GM13976 (cell line): Measurements from ENCODE around the gene KIDINS220.
A peak's percentile ranks its signal among the peaks of the same experiment; 100 is the strongest.

ENCODE experiments used
- DNase-seq: peaks from one replicate; pipeline ENCODE4 v3.0.0; 2012; ENCODE audit warnings: low spot score
- CTCF ChIP-seq: IDR thresholded peaks from 2 replicates; pipeline ENCODE4 v1.5.1; 2012; ENCODE audit warnings: borderline replicate concordance, mild to moderate bottlenecking; ENCODE audit not compliant: insufficient read depth; ENCODE audit errors: extremely low read depth, missing control alignments, control extremely low read depth
- in situ Hi-C: fragments of 300-500 bp; cut with MboI; formaldehyde crosslinking; loops from one replicate; pipeline ENCODE4 v1.12.0; 2022; ENCODE audit warnings: low sequenced_read_pairs, mixed read lengths, inconsistent platforms; ENCODE audit not compliant: unreplicated experiment

KIDINS220 gene

GRCh38 chr2:8691859-8692437, 145.5 kb downstream of the KIDINS220 start:
- in situ Hi-C loops: no loop called here
- DNase-seq: no peak
- no peak for TF ChIP-seq CTCF

- TF ChIP-seq CTCF: peak; percentile 98
- peak; percentile 85 for DNase-seq
- in situ Hi-C loops: loop anchor here (10.0 kb wide), 2 partner anchors 161 to 1261 kb away; no protein-coding TSS in a partner anchor
Observed at GRCh38 chr2:8685697-8686358, 151.6 kb downstream of the KIDINS220 start.

- in situ Hi-C loops: loop anchor here (10.0 kb wide), 2 partner anchors 160 to 1260 kb away; no protein-coding TSS in a partner anchor
- no peak for TF ChIP-seq CTCF
- DNase-seq: peak; percentile 53
Observed at GRCh38 chr2:8684878-8685696, 152.3 kb downstream of the KIDINS220 start.

- TF ChIP-seq CTCF: no peak
- no peak for DNase-seq
- in situ Hi-C loops: loop anchor here (10.0 kb wide), 2 partner anchors 160 to 1260 kb away; no protein-coding TSS in a partner anchor
Observed at GRCh38 chr2:8684540-8684877, 152.9 kb downstream of the KIDINS220 start.

GRCh38 chr2:8682719-8683667, 154.4 kb downstream of the KIDINS220 start:
- in situ Hi-C loops: loop anchor here (10.0 kb wide), 2 partner anchors 158 to 1258 kb away; no protein-coding TSS in a partner anchor
- no peak for TF ChIP-seq CTCF
- DNase-seq: no peak
